ENCODE measurements around the gene HDGF. TPM values are rescaled to one million over a fixed set of nuclear protein-coding genes. Genes with fewer than 3 reads are reported as not detected.

Gene HDGF
- total and polyA plus RNA-seq, 9 of the 15 experiments (the other 6 are each of a cell fraction or from before 2014, with no cell fraction given), result 38.8 to 601 (median 400) TPM

- TF ChIP-seq CHD4 (IDR thresholded peaks at IDR 0.05; ENCODE audit: insufficient read depth, insufficient replicate concordance, low read depth, low read length, poor library complexity, severe bottlenecking), result no peak
- TF ChIP-seq ZNF280A (IDR thresholded peaks at IDR 0.05; ENCODE audit: low read depth, partially characterized antibody), result no peak
- TF ChIP-seq ZNF140 (CRISPR knock-in tag; IDR thresholded peaks at IDR 0.05), result no peak
- peak; percentile 73; the same call in 1 of the 2 replicates for TF ChIP-seq ZC3H11A (IDR thresholded peaks at IDR 0.05; ENCODE audit: low read depth, low read length)
- no peak for TF ChIP-seq SMARCE1 (IDR thresholded peaks at IDR 0.05)
- TF ChIP-seq ID3 (CRISPR knock-in tag; IDR thresholded peaks at IDR 0.05), result no peak
- peak; percentile 90; the same call in 1 of the 2 replicates for TF ChIP-seq ID3 (tag; IDR thresholded peaks at IDR 0.05)
- no peak for TF ChIP-seq ZNF274 (IDR thresholded peaks at IDR 0.05; ENCODE audit: borderline replicate concordance, low read depth, low read length)
- TF ChIP-seq JUND (IDR thresholded peaks at IDR 0.05; ENCODE audit: borderline replicate concordance, low read depth, low read length), result peak; percentile 62; the same call in 1 of the 2 replicates
- TF ChIP-seq JUND (tag; IDR thresholded peaks at IDR 0.05; ENCODE audit: borderline replicate concordance, low read depth, low read length), result peak; percentile 66; the same call in 2 of the 3 replicates
- peak; percentile 100 for TF ChIP-seq ZFX (CRISPR knock-in tag; IDR thresholded peaks at IDR 0.05)
- no peak for TF ChIP-seq BMI1 (IDR thresholded peaks at IDR 0.05; ENCODE audit: low read length)
- TF ChIP-seq TFAM (CRISPR knock-in tag; conservative IDR thresholded peaks at IDR 0.05), result no peak
- no peak for TF ChIP-seq NR0B1 (IDR thresholded peaks at IDR 0.05; ENCODE audit: partially characterized antibody)
- TF ChIP-seq CBX3 (IDR thresholded peaks at IDR 0.05; ENCODE audit: borderline replicate concordance in 1 of 2, low read length in 2 of 2), result peak in 1 of 2 experiments; percentile 70; a peak in 2 of 3 replicates
- TF ChIP-seq ZNF586 (CRISPR knock-in tag; conservative IDR thresholded peaks at IDR 0.05), result no peak
- no peak for TF ChIP-seq SMC3 (conservative IDR thresholded peaks at IDR 0.05; ENCODE audit: insufficient read depth, low read depth, low read length)
- TF ChIP-seq E2F5 (CRISPR knock-in tag; IDR thresholded peaks at IDR 0.05), result 0 out of 2 replicates have a peak, but pooled peaks have one; percentile 52
- no peak for TF ChIP-seq ARHGAP35 (IDR thresholded peaks at IDR 0.05; ENCODE audit: partially characterized antibody)
- TF ChIP-seq TRIM25 (IDR thresholded peaks at IDR 0.05; ENCODE audit: borderline replicate concordance), result no peak
Observed at GRCh38 chr1:156767101-156767878, 15.8 kb upstream of the HDGF start, which contains the start of gene PRCC (continued).

Data from K562 (cell line).